Endothelial cell of hepatic sinusoid (primary cell): ENCODE results near the gene WDR53.
"Not testable (repeated sequence)": the region's sequence is repeated elsewhere in the genome, so short reads cannot be mapped to it uniquely, and the experiment has no call there.

Source experiments
- in situ Hi-C: cut with HindIII; loops from 2 replicates; pipeline ENCODE4 v1.10.0; 2017; ENCODE audit warnings: low sequenced_read_pairs

Gene WDR53

DNA sequence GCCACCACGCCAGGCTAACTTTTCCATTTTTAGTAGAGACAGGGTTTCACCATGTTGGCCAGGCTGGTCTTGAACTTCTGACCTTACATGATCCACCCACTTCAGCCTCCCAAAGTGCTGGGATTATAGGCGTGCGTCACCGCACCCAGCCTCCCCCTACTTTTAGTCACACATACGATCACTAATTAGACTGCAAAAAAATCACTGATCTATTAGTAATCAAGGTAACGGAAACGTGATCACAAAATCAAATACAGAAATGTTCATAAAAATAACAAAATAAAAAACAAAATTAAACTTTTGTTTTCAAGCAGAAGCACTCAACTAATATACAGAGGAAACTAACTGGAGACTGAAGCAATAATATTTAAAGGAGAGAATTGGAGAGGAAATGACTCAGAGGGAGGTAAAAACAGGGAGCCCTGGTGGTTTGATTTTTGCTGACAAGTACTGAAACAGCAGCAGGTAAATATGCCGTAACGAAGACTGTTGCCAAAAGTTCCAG, 4.6 kb downstream of the WDR53 start:
- in situ Hi-C loops, result no loop called here

DNA sequence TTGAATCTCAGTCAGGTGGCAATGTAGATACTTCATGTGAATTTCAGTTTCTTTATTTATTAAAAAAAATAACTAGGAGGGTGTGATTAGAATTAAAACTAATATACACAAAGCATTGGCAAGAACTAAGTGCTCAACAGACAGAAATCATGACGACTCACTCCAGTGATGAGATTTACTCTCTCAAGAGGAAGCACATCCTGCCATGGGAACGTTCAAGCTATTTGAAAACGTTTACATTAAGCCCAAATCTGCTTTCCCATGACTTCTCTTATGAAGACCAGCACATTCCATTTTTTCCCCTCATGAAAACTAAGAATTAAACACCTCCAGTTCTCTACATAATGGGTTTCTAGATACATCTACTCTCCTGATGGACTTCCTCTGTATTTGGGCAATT, 8.5 kb downstream of the WDR53 start:
- in situ Hi-C loops, result no loop called here

DNA sequence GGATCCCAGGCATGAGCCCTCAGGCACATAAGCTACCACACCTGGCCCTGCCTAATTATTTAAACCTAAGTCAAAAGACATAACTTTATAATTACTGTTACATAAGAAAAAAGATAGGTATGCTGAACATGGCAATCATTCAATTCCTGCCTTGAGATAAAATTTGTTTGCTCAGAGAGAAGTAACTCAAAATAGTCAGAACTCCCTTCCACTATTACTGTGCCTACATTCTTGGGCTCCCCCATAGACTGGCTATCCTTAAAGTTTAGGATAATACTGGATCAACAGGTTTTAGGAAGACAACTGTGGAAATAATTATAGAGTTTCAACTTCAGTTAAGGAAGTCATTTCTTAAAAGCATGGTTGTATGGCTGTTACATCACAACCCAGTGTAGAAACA, 9.9 kb downstream of the WDR53 start:
- in situ Hi-C loops, result no loop called here

DNA sequence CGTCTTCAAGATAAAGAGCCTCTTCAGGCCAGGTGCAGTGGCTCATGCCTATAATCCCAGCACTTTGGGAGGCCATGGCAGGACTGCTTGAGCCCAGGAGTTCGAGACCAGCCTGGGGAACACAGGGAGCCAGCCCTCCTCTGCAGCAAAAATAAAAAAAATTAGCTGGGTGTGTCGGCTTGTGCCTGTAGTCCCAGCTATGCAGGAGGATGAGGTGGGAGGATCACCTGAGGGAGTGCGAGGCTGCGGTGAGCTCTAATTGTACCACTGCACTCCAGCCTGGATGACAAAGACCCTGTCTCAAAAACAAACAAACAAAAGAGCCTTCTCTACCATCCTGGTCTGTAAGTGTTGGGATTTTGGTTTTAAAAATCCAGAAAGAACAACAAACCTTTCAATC, 11.1 kb downstream of the WDR53 start:
- in situ Hi-C loops, result no loop called here

DNA sequence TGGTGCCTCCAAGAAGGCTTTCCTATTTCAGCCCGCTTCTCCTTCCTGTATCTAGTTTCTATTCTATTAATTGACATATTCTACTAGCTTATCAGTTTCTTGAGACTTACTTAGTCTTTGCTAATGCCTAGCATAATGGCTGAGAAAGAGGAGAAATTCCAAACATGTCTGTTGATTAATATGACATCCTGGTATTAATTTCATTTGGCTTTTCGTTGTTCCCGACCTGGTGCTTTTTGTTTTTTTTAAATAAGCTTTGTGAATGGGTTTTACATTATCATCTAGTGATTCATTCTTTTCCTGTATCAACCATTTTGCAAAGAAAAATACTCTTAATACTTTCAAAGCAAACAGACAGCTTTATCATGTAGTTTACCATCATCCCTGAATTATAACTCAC, 13.1 kb downstream of the WDR53 start:
- in situ Hi-C loops, result no loop called here

DNA sequence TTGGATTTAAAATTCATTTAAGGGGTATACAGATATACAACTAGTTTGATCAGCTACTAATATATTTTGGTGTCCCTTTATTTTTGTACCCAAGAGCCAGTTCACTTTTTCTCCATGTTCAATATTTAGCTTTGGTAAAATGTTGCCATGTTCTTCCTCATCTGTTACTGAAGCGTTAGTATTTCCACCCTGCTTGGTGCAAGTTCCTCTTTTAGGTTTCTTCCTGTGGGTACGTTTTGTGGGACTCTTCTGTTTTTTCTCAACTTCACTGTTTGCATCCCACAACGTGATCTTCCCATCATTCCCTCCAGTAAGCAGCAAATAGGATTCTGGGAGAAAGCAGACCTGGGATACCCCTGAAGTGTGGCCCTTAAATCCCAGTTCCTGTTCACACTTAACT, 14.1 kb downstream of the WDR53 start:
- in situ Hi-C loops, result no loop called here

DNA sequence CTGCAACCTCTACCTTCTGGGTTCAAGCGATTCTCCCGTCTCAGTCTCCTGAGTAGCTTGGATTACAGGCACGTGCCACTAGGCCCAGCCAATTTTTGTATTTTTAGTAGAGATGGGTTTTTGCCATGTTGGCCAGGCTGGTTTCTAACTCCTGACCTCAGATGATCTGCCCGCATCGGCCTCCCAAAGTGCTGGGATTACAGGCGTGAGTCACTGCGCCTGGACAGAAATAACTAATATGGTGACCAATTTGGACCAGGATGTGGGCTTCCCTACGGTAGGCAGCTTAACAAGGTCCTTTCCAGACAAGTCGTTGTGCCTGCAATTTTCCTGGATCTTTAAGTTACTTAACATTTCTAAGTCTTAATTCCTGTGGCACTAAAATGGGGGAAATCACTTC, 14.8 kb downstream of the WDR53 start:
- in situ Hi-C loops, result no loop called here

DNA sequence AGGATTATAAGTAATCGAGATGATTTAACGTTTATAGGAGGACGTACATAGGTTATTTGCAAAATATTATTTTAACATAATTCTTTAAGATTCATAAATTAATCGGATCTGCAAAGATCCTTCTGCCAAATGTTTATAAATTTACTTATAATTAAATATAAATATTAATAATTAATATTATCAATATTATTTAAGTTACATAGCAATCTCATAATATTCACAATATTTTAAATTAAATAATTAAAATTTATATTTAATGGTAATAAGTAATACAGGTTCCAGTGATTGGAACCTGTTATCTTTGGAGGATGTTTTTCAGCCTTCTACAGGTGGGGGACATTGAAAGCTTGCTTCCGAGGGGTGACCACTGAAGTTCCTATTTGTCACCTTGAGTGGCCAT, 16.1 kb downstream of the WDR53 start:
- in situ Hi-C loops, result no loop called here

DNA sequence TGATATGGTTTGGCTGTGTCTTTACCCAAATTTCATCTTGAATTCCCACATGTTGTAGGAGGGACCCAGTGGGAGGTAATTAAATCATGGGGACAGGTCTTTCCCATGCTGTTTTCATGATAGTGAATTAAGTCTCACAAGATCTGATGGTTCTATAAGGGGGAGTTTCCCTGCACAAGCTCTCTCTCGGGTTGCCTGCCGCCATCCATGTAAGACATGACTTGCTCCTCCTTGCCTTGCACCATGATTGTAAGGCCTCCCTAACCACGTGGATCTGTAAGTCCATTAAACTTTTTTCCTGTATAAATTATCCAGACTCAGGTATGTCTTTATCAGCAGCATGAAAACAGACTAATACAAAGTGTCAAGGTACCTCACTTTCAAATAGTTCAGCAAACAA, 18.2 kb downstream of the WDR53 start:
- in situ Hi-C loops, result not testable (repeated sequence)

DNA sequence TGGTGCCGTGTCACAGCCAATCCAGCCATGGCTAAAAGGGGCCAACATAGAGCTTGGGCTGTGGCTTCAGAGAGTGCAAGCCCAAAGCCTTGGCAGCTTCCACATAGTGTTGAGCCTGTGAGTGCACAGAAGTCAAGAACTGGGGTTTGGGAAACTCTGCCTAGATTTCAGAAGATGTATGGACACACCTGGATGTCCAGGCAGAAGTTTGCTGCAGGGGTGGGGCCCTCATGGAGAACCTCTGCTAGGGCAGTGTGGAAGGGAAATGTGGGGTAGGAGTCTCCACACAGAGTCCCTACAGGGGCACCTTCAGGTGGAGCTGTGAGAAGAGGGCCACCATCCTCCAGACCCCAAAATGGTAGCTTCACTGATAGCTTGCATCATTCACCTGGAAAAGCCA, 19.0 kb downstream of the WDR53 start:
- in situ Hi-C loops, result not testable (repeated sequence)

DNA sequence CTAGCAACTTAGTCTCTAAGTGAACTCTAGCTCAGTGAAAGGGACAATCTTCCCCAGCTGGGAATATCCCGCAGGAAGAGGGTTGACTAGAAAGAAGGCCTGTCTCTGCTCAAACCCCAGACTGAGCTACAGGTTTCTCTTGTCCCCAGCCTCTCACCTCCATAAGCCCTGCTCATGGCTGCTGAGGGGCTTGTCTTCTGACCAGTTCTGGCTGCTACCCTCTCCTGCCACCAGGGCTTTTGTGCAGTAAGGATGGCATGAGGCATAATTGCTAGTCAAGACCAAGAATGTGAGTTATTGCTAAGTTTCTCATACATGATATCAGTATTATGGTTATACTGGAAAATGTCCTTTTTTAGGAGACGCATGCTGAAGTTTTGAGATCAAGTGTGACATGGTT, 21.3 kb downstream of the WDR53 start:
- in situ Hi-C loops, result no loop called here

DNA sequence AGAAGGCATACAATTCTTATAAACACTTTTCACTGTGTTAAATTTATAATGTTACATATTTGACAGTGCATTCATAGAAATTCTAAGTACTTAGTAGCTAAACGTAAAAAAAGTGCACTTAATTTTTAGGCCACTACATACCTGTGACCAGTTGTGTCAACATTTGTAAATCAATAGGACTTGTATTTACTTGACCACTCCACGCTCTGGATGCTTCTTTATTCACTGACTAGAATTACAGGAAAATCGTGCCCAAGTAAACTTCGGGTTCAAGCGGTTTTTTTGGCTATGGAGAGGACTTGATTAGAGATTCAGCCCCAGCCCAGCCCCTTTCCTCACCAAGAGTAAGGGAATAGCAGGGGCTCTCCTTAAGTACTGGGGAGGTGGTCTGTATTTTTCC, 21.8 kb downstream of the WDR53 start:
- in situ Hi-C loops, result no loop called here

DNA sequence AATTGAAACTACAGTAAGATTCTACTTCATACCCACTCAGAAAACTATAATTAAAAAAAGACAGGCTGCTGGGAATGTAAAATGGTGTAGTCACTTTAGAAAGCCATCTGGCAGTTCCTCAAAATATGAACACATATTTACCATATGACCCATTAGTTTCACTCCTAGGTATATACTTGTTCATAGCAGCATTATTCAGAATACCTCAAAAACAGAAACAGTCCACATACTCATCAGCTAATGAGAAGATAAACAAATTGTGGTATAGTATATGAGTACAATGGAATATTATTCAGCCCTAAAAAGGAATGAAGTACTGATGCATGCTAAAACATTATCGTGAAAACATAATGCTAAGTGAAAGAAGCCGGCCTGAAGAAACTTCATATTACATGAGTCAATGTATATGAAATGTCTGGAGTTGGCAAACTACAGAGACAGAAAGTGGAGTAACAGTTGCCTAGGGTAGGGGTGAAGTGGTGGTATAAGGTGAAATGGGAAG, 23.8 kb downstream of the WDR53 start:
- in situ Hi-C loops, result no loop called here

DNA sequence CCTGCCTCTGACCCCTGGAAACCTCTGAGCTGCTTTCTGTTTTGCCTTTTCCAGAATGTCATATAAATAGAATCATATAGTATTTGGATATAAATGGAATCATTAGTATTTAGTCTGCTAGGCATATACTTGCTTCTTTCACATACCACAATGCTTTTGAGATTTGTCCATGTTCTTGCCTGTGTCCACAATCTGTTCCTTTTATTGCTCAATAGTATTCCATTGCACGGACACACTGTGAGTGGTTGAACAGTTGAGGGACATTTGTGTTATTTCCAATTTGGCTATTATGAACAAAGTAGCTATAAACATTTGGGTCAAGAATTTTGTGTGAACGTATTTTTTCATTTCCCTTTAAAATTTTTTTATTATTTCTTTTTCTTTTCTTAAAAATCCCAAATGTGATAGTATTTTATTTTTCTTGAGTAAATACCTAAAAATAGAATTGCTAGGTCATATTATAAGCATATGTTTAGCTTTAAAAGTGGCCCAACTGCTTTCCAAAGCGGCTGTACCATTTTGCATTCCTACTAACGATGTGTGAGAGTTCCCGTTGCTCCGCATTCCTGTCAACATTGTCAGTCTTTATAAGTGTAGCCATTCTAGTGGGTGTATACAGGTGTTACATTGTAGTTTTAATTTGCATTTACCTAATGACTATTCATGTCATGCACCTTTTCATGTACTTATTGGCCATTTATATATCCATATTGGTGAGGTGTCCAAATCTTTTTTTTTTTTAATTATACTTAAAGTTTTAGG, 26.5 kb downstream of the WDR53 start:
- in situ Hi-C loops, result no loop called here

DNA sequence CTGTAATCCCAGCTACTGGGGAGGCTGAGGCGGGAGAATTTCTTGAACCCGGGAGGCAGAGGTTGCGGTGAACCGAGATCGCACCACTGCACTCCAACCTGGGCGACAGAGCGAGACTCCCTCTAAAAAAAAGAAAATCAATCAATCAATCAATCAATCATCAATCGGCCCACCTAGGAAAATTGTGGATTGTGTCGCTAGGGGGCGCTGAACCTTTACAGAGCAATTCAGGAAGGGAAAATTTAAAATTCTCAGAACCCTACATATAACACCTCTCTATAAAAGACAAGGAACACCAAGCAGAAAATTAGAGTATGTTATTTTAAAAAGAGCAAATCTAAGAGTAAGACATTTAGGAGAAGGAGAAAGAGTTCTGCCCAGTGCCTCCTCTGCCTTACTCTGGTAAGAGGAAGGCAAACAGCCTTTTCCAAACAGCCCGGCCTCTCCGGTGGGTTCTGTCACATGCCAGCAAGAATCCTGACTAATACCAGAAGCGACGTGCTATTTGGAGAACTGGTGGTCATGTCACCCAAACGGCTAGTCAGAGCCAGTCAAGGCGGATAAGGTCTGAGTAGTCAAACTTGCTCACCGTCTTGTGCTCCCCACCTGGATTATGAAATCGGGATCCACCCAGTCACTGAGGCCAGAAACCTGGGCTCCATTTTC, 30.9 kb downstream of the WDR53 start:
- in situ Hi-C loops, result no loop called here

DNA sequence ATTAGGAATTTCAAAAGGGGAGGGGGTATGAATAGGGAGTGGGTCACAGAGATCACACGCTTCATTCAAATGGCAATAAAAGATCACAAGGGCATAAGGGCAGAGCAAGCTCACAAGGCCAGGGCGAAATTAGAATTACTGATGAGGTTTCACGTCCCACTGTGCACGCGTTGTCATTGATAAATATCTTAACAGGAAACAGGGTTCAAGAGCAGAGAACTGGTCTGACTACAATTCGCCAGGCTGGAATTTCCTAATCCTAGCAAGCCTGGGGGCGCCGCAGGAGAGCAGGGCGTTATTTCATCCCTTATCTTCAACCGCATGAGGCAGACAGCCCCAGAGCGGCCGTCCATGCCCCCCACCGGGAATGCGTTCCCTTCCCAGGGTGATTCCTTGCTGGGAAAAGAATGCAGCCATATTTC, 35.1 kb downstream of the WDR53 start:
- in situ Hi-C loops, result loop anchor here (5.0 kb wide), 2 partner anchors 74 to 154 kb away; no protein-coding TSS in a partner anchor

DNA sequence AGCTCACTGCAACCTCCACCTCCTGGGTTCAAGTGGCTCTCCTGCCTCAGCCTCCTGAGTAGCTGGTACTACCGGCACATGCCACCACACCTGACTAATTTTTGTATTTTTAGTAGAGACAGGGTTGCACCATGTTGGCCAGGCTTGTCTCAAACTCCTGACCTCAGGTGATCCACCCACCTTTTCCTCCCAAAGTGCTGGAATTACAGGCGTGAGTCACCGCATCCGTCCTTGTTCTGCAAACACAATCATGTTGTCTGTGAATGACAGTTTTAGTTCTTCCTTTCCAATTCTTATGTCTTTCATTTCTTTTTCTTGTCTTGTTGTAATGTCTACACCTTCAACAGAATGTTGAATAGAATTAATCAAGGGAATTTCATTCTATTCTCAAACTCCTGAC, 36.9 kb downstream of the WDR53 start:
- in situ Hi-C loops, result loop anchor here (5.0 kb wide), 2 partner anchors 76 to 156 kb away; no protein-coding TSS in a partner anchor

DNA sequence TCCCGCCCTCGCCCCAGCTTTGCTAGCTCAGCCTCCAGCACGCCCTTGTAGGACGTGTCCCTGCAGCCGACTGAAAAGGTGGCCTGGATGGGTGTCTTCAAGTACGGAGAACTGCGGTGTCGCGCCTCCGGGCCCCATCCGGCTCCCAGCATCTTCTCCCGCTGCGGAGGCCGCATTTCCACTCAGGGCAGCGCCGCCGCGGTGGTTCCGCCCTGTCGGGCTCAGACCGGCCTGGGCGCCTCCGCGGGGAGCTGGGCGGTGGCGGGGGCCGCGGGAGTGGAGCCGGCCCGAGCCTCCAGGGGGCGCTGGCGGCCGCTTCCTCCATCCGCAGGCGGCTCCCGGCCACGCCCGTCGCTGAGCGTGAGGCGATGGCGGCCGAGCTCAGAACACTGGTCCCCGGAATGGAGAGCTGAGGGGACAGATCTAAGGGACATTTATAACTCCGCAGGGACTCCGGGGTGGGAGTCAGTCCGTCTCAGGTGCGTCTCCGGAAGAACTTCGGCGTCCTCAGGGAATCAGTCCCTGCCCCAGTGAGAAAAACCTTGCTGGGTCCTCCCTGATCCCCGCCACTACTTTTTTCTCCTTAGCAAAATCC, 39.6 kb downstream of the WDR53 start:
- in situ Hi-C loops, result no loop called here

DNA sequence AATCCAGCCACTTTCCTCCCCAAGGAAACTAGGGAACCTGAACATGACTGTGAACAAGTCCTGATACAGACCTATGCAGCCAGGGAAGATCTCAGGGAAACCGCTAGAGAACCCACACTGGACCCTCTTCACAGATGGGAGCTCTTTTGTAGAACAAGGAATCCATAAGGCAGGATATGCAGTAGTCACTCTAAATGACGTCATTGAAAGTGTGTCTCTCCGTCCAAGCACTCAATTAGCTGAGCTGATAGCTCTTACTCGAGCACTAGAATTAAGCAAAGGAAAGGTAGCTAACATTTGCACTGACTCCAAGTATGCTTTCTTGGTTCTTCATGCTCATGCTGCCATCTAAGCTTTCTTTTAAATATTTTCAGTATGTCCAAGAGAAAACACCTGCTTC, 43.2 kb downstream of the WDR53 start:
- in situ Hi-C loops, result no loop called here

DNA sequence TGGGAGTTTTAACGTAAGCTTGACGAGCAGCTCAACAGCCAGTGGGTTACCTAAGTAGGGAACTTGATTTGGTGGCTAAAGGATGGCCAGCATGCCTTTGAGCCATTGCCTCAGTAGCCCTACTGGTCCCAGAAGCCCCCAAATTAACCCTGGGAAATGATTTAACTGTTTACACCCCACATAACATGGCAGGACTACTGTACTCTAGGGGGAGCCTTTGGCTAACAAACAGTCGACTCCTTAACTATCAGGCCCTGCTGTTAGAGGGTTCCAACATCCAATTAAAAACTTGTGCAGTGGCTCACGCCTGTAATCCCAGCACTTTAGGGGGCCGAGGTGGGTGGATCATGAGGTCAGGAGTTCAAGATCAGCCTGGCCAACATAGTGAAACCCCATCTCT, 43.8 kb downstream of the WDR53 start:
- in situ Hi-C loops, result loop anchor here (5.0 kb wide), 1 partner anchor 272 kb away; no protein-coding TSS in a partner anchor

DNA sequence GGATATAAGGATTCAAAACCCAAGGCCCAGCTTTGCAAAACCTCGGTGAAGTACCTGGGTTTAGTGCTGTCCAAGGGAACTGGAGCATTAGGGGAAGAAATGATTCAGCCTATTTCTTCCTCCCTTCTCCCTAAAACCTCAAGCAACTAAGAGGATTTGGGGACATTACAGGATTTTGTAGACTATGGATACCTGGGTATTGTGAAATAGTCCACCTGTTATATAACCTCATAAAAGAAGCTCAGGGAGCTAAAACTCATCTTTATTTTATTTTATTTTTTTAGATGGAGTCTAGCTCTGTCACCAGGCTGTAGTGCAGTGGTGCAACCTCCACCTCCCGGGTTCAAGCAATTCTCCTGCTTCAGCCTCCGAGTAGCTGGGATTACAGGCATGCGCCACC, 44.5 kb downstream of the WDR53 start:
- in situ Hi-C loops, result loop anchor here (5.0 kb wide), 1 partner anchor 272 kb away; no protein-coding TSS in a partner anchor

DNA sequence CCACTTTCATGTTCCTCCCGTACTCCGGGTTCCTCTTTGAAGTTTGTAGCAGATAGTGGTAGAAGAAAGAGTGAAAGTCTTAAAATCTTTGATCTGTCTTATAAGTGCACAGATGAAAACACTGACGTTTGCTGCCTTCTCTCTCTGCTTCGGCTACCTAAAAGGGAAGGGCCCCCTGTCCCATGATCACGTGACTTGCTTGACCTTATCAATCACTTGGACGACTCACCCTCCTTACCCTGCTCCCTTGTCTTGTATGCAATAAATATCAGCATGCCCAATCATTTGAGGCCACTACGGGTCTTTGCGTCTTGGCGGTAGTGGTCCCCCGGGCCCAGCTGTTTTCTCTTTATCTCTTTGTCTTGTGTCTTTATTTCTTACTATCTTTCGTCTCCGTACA, 47.1 kb downstream of the WDR53 start:
- in situ Hi-C loops, result loop anchor here (5.0 kb wide), 1 partner anchor 269 kb away; no protein-coding TSS in a partner anchor
